H9 (cell line): ENCODE data around the gene TSPEAR. TPM values are rescaled to one million over a fixed set of nuclear protein-coding genes. Genes with fewer than 3 reads are reported as not detected.

Experiments
- DNase-seq: peaks from one replicate; pipeline ENCODE4 v3.0.0-alpha.2; 2017
- H2AFZ ChIP-seq: one replicate; pipeline ENCODE4 v1.6.1; 2013; ENCODE audit warnings: mild to moderate bottlenecking, low read length, control low read depth, moderate library complexity
- H2AK5ac ChIP-seq: 2 replicates; pipeline ENCODE4 v1.6.1; 2013; ENCODE audit warnings: low read length, control low read depth, mixed read lengths; ENCODE audit not compliant: insufficient read length
- H2BK120ac ChIP-seq: one replicate; pipeline ENCODE4 v1.6.1; 2013; ENCODE audit warnings: low read depth, mild to moderate bottlenecking, low read length, control low read depth, inconsistent platforms; ENCODE audit not compliant: poor library complexity, severe bottlenecking
- H2BK12ac ChIP-seq: 2 replicates; pipeline ENCODE4 v1.6.1; 2013; ENCODE audit warnings: low read length, control low read depth, mixed read lengths, low read depth; ENCODE audit not compliant: insufficient read length
- H2BK15ac ChIP-seq: 2 replicates; pipeline ENCODE4 v1.6.1; 2013; ENCODE audit warnings: low read depth, low read length, control low read depth
- H2BK20ac ChIP-seq: one replicate; pipeline ENCODE4 v1.6.1; 2013; ENCODE audit warnings: low read depth, mild to moderate bottlenecking, low read length, control low read depth, inconsistent platforms; ENCODE audit not compliant: poor library complexity, severe bottlenecking
- H2BK5ac ChIP-seq: 2 replicates; pipeline ENCODE4 v1.6.1; 2013; ENCODE audit warnings: low read length, control low read depth, mixed read lengths; ENCODE audit not compliant: insufficient read length
- H3K14ac ChIP-seq: 2 replicates; pipeline ENCODE4 v1.6.1; 2013; ENCODE audit warnings: low read length, control low read depth; ENCODE audit not compliant: insufficient read depth
- H3K18ac ChIP-seq: 2 replicates; pipeline ENCODE4 v1.6.1; 2013; ENCODE audit warnings: low read depth, mild to moderate bottlenecking, mixed read lengths, low read length, control low read depth; ENCODE audit not compliant: insufficient read length
- H3K23ac ChIP-seq: 2 replicates; pipeline ENCODE4 v1.6.1; 2013; ENCODE audit warnings: low read length, control low read depth, mixed read lengths, low read depth; ENCODE audit not compliant: insufficient read length
- H3K23me2 ChIP-seq: 2 replicates; pipeline ENCODE4 v1.6.1; 2013; ENCODE audit warnings: low read depth, mild to moderate bottlenecking, mixed read lengths, low read length, control low read depth; ENCODE audit not compliant: insufficient read length, poor library complexity, severe bottlenecking
- H3K27ac ChIP-seq: 2 replicates; pipeline ENCODE4 v1.5.1; 2013; ENCODE audit warnings: low read length, control low read depth, mixed read lengths, low read depth; ENCODE audit not compliant: insufficient read length
- H3K27me3 ChIP-seq: 2 replicates; pipeline ENCODE4 v1.6.1; 2013; ENCODE audit warnings: low read length, control low read depth, inconsistent platforms; ENCODE audit not compliant: insufficient read depth
- H3K4ac ChIP-seq: 2 replicates; pipeline ENCODE4 v1.6.1; 2013; ENCODE audit warnings: low read depth, mild to moderate bottlenecking, control low read depth, inconsistent platforms, low read length, moderate library complexity
- H3K4me1 ChIP-seq: 2 replicates; pipeline ENCODE4 v1.6.1; 2013; ENCODE audit warnings: low read length, control low read depth, inconsistent platforms; ENCODE audit not compliant: insufficient read depth
- H3K4me2 ChIP-seq: 2 replicates; pipeline ENCODE4 v1.6.1; 2013; ENCODE audit warnings: low read length, control low read depth, mixed read lengths; ENCODE audit not compliant: insufficient read length, insufficient read depth
- H3K56ac ChIP-seq: 2 replicates; pipeline ENCODE4 v1.6.1; 2013; ENCODE audit warnings: low read depth, mild to moderate bottlenecking, mixed read lengths, low read length, control low read depth; ENCODE audit not compliant: insufficient read length
- H3K79me1 ChIP-seq: 2 replicates; pipeline ENCODE4 v1.6.1; 2013; ENCODE audit warnings: low read depth, mild to moderate bottlenecking, moderate library complexity, low read length, control low read depth, inconsistent platforms; ENCODE audit not compliant: insufficient read depth, poor library complexity, severe bottlenecking
- H3K79me2 ChIP-seq: 2 replicates; pipeline ENCODE4 v1.6.1; 2013; ENCODE audit warnings: low read length, control low read depth, inconsistent platforms; ENCODE audit not compliant: insufficient read depth
- H3K9ac ChIP-seq: 2 replicates; pipeline ENCODE4 v1.6.1; 2013; ENCODE audit warnings: low read length, control low read depth, mixed read lengths; ENCODE audit not compliant: insufficient read length; ENCODE audit errors: extremely low read depth
- H3K9me3 ChIP-seq: one replicate; pipeline ENCODE4 v1.6.1; 2013; ENCODE audit warnings: low read depth, low read length, inconsistent platforms; ENCODE audit not compliant: control insufficient read depth
- H3T11ph ChIP-seq: one replicate; pipeline ENCODE4 v1.6.1; 2013; ENCODE audit warnings: mild to moderate bottlenecking, low read length, control low read depth, inconsistent platforms
- H4K20me1 ChIP-seq: one replicate; pipeline ENCODE4 v1.6.1; 2013; ENCODE audit not compliant: control insufficient read depth, insufficient read length, insufficient read depth
- H4K5ac ChIP-seq: 2 replicates; pipeline ENCODE4 v1.6.1; 2013; ENCODE audit warnings: low read depth, mild to moderate bottlenecking, mixed read lengths, low read length, control low read depth; ENCODE audit not compliant: insufficient read length
- H4K8ac ChIP-seq: replicated peaks from 2 replicates; pipeline ENCODE4 v1.6.1; 2013; ENCODE audit warnings: low read length, control low read depth, mixed read lengths, low read depth; ENCODE audit not compliant: insufficient read length
- H4K91ac ChIP-seq: 2 replicates; pipeline ENCODE4 v1.6.1; 2013; ENCODE audit warnings: low read depth, mild to moderate bottlenecking, moderate library complexity, mixed read lengths, low read length, control low read depth; ENCODE audit not compliant: insufficient read length
- H3K27ac Mint-ChIP-seq, 3 experiments: 2 replicates in 2 of 3; 3 replicates in 1 of 3; pipeline ENCODE4 v1.8.0; 2020 to 2021; ENCODE audit warnings: mixed read lengths in 3 of 3, mild to moderate bottlenecking in 1 of 3, moderate library complexity in 1 of 3
- H3K27me3 Mint-ChIP-seq: 2 replicates; pipeline ENCODE4 v1.8.0; 2021; ENCODE audit warnings: low read depth, mild to moderate bottlenecking, moderate library complexity, mixed read lengths
- H3K36me3 Mint-ChIP-seq, 3 experiments: 2 replicates in 2 of 3; 3 replicates in 1 of 3; pipeline ENCODE4 v1.8.0; 2020 to 2021; ENCODE audit warnings: low read depth in 3 of 3, mixed read lengths in 3 of 3; ENCODE audit not compliant: insufficient read depth in 1 of 3
- H3K4me1 Mint-ChIP-seq, 2 experiments: 2 replicates each; pipeline ENCODE4 v1.8.0; 2020; ENCODE audit warnings: mixed read lengths in 2 of 2
- H3K4me3 Mint-ChIP-seq, 2 experiments: 2 replicates in 1 of 2; 3 replicates in 1 of 2; pipeline ENCODE4 v1.8.0; 2020 to 2021; ENCODE audit warnings: mild to moderate bottlenecking in 2 of 2, mixed read lengths in 2 of 2, moderate library complexity in 1 of 2
- H3K9me3 Mint-ChIP-seq, 2 experiments: 2 replicates in 1 of 2; 3 replicates in 1 of 2; pipeline ENCODE4 v1.8.0; 2020; ENCODE audit warnings: mild to moderate bottlenecking in 2 of 2, mixed read lengths in 2 of 2, moderate library complexity in 1 of 2
- WGBS: extraction: QIAGEN DNeasy Blood & Tissue Kit; methylation state at CpG from one replicate; pipeline ENCODE4 v1.1.7; 2013; ENCODE audit warnings: missing lambda C conversion rate, low lambda C conversion rate, mixed read lengths; ENCODE audit not compliant: insufficient read length; ENCODE audit errors: extremely low coverage; 5-methylcytosine and 5-hydroxymethylcytosine counted together
- total RNA-seq: library from RNA; stranded (reverse); gene quantifications from 2 replicates; pipeline ENCODE4 v1.2.1, GENCODE V29; 2021
- TF ChIP-seq, protein P1 (sequence below): fragments of 200-600 bp; sonication (generic); conservative IDR thresholded peaks from 3 replicates; pipeline ENCODE4 v1.8.0; 2021; ENCODE audit warnings: antibody characterized with exemption, mild to moderate bottlenecking

Gene TSPEAR
- total RNA-seq, 1 experiment from 2014 or later: 1.3 TPM

DNA sequence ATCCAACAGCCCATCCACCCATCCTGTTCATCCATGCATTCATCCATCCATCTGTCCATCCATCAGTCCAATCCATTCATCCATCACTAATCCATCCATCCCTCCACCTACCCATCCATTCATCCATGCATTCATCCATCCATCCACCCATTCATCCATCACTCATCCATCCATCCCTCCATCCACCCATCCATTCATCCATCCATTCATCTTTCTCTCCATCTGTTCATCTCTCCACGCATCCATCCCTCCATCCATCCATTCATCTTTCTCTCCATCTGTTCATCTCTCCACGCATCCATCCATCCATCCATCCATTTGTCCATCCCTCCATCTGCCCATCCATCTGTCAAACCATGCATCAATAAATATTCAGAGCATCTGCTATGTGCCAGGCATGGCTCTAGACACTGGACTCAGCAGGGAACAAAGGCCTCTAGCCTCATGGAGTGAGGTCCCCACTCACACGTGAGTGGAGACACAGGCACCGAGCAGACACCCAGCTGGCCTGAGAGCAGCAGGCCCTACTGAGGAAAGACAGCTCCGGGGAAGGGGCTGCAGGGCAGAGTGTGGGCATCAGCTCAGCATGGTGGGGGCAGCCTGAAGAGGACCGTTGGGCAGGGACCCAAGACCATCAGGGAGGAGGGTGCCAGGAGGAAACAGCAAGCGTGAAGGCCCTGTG is 181.0 kb downstream of the TSPEAR start:
- Histone ChIP-seq H3K23me2 (no peaks in the 10 kb centered on the region), H3K79me2 (no peaks in the 10 kb centered on the region), H3K27me3 (no peaks in the 10 kb centered on the region), H4K20me1 (no peaks in the 10 kb centered on the region), H3K9ac (no peak overlapping the region), H3K4me2 (no peak overlapping the region), H2BK20ac (no peak overlapping the region), H2BK15ac (no peak overlapping the region), H3K56ac (no peak overlapping the region), H4K91ac (no peak overlapping the region), H2BK12ac (no peak overlapping the region), H2AFZ (no peak overlapping the region), H4K5ac (no peak overlapping the region), H3K27ac (no peak overlapping the region), H3K9me3 (no peaks in the 10 kb centered on the region), H2BK120ac (no peak overlapping the region), H3K4me1 (no peaks in the 10 kb centered on the region; the same call in 1 of the 2 replicates), H2AK5ac (no peak overlapping the region), H2BK5ac (no peak overlapping the region), H3T11ph (no peak overlapping the region), H3K79me1 (no peaks in the 10 kb centered on the region), H3K23ac (no peak overlapping the region), H3K18ac (no peak overlapping the region), H3K4ac (no peak overlapping the region), H3K14ac (no peak overlapping the region), H4K8ac (no peak overlapping the region)
- TF ChIP-seq, protein P1, sequence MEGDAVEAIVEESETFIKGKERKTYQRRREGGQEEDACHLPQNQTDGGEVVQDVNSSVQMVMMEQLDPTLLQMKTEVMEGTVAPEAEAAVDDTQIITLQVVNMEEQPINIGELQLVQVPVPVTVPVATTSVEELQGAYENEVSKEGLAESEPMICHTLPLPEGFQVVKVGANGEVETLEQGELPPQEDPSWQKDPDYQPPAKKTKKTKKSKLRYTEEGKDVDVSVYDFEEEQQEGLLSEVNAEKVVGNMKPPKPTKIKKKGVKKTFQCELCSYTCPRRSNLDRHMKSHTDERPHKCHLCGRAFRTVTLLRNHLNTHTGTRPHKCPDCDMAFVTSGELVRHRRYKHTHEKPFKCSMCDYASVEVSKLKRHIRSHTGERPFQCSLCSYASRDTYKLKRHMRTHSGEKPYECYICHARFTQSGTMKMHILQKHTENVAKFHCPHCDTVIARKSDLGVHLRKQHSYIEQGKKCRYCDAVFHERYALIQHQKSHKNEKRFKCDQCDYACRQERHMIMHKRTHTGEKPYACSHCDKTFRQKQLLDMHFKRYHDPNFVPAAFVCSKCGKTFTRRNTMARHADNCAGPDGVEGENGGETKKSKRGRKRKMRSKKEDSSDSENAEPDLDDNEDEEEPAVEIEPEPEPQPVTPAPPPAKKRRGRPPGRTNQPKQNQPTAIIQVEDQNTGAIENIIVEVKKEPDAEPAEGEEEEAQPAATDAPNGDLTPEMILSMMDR: no peak
- H3K36me3 Mint-ChIP-seq: peaks cover 0 to 5% (median 0%) of the 10 kb centered on the region in 3 experiments; a peak in 1 of 7 replicates
- H3K4me3 Mint-ChIP-seq: no peak overlapping the region
- H3K4me1 Mint-ChIP-seq: peaks cover 2 to 8% of the 10 kb centered on the region in 2 experiments; a peak in 3 of 4 replicates
- H3K27ac Mint-ChIP-seq: no peak overlapping the region
- no peak for DNase-seq
- 100% methylated on average over 1 of the region's 7 CpGs for WGBS
- H3K27me3 Mint-ChIP-seq: peaks cover 7% of the 10 kb centered on the region
- peaks cover 0 to 5% of the 10 kb centered on the region in 2 experiments; a peak in 2 of 5 replicates for H3K9me3 Mint-ChIP-seq
